Frontal cortex (tissue), 4 donors: ENCODE measurements around the gene GJC1. TPM values are rescaled to one million over a fixed set of nuclear protein-coding genes. Genes with fewer than 3 reads are reported as not detected.

ENCODE experiments used
- DNase-seq, 2 donors: peaks; one replicate each; pipeline ENCODE4 v3.0.0; 2012; ENCODE audit warnings: low spot score in 2 of 2
- FAIRE-seq: peaks from 2 replicates; lab custom pipeline; 2012; peaks lifted over from hg19 to GRCh38; lab: Jason Lieb, UNC
- total RNA-seq: library from RNA; depleted of rRNA; stranded (reverse); fragments of >200 nt; gene quantifications from one replicate; pipeline ENCODE4 v1.2.3, GENCODE V29; 2014
- donor health status: control.
- donor health status: control.
- donor health status: control.

GJC1 gene
- total RNA-seq, result 76.2 TPM

DNA sequence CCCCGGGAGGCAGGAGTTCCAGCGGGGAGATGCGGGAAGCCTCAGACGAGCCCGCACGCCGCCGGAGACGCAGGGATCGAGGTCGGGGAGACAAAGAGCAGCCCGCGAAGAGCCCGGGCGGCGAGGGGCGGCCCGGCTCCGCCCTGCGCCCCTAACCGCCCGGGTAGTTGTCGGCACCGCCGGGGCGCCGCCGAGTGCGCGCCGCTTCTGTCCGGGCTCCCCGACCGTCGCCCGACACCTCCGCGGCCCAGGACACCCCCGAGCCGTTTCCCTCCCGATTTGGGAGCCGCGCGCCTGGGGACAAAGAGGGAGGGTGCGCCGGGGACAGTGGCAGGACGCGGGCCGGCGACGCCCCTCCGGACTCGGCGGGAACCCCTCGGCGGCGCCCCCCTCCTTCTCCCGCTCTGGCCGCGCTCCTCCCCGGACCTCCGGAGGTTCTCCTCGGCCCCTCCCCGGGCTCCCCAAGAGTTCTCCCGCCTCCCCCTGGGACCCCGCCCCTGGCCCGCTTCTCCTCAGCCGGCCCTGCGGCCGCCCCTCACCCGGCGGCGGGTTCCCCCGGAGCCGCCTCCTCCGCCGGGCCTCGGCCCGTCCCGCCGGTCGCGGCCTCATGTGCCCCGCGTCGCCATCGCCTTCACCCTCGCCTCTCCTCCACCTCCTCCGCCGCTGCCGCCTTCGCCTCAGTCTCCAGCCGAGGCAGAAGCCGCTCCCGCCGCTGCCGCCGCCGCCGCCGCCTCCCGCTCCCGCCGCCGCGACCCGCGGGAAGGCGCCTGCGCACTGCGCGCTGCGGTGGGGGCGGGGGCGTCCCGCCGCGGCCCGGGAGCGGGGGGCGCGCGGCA lies at the start of gene GJC1:
TSS of gene GJC1 (minus strand) at position 765 of the 836 bp plus-strand sequence. CDS start 24,470 bp downstream, outside the sequence.
- FAIRE-seq (no peak), DNase-seq (peak; percentile 44)

DNA sequence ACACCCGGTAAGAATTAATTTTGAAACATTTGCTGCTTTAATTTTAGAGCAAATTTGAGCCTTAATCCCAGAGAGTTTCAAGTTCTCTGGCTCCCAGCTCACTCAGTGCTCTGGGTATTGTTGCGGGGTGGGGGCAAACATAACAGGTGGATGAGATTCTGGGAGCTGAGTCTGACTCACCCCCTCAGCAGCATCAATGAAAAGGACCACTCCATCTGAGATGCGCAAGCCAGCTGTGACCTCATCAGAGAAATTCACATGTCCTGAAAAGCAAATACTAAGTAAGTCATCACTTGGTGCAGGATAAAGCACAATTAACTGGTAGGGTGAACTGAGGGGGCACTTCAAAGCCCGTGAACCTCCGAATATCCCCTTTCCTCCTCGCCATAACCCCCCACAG lies 49.3 kb upstream of the GJC1 start:
- DNase-seq (no peak), FAIRE-seq (no peak)

DNA sequence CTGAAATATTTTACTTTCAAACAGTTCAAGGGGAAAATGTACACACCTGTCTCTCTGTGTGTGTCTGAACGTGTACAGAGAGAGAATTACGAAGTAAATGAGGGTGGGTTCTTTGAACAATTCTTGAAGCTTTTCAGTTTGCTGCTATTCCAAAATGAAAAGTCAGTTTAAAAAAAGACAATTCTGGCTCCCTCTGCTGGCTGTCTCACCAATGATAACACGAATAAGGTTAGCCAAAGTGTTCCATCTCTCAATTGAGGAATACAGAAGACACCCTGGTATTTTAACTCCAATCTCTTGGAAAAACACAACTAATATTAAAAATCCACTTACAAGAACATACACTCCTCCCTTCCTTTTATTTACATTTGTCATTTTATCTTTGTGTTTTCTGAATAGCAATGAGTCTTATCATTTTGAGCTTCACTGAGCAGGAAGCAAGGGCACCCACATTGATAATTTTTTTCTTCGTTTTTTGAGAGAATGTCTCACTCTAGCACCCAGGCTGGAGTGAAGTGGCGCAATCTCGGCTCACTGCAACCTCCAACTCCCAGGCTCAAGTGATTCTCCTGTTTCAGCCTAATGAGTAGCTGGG lies 48.6 kb upstream of the GJC1 start:
- FAIRE-seq, result no peak
- peak in 1 of 2 donors; percentile 47 for DNase-seq

DNA sequence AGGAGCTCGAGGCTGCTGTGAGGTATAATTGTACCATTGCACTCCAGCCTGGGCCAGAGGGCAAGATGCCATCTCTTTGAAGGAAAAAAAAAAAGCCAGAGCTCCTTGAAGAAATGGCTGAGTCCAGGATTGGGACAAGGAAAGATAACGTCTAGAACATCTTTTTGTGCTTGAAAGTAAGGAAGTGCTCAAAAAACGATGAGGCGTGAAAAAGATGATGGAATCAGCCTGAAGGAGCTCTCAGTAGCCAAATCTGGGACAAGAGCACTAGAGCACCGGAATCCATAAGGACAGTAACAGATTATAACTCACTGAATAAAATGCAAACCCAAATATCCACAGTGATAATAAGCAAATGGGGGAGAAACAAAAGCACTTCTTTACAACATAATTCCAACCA lies 47.0 kb upstream of the GJC1 start:
- DNase-seq (no peak), FAIRE-seq (no peak)

DNA sequence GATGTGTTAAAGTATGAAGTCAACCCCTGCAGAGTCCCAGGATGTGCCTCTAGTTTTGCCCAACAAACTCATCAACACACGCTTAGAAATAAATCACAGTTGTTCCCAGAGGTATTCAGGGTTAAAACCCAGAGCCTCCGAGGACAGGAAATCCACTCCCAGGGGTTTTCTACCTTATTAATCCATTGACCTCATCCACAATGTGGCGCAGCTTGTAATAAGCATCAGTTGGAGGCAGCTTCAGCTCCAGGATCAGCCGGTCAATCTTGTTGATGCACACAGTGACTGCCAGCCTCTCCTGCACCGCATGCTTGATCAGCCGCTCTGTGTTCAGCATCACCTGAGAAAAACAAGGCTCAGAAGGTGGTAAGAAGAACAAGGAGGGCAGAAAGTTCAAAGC lies 45.7 kb upstream of the GJC1 start:
- FAIRE-seq (no peak), DNase-seq (no peak)

DNA sequence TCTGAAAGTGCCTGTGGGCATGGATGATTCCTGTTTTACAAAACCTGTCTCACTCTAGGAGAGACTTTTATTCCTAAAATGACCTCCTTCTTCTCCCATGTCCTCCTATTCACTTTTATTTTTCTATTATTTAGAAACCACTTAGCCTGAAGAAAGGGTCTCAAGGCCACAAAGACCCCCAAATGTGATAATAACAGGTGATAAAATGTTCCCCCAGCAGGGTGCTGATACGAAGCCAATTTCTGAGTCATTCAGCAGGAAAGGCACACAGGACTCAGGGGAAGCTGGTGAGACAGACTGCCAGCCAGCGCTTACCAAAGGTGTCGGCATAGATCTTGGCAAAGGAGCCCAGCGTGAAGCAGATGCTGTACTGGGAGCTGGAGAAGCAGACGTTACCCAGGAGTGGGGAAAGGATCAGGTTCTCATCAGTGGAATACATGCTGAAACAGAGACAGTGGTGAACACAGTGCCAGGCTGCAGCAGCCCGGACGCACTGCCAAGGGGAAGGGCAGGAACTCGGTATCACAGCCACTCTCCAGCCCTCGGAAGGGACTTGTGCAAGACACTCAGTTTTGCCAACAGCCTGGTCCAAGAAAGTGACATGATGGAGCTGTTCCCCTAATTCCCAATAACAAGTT lies 42.2 kb upstream of the GJC1 start:
- FAIRE-seq, result no peak
- no peak for DNase-seq

DNA sequence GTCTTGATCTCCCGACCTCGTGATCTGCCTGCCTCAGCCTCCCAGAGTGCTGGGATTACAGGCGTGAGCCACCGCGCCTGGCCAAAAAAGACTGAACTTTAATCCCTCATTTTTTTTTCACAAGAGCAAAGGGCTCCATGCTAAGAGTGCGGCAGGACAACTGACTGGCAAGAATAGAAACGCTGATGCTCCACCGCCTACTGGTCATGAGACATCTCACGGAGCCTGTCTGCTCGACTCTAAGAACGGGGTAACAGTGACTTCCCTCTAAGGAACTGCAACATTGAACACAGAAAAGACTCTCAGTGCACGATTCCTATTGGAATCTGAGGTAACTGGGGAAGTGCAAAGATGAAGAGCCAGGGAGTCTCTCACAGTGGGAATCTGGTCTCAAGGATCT lies 41.5 kb upstream of the GJC1 start:
- DNase-seq, result no peak
- no peak for FAIRE-seq

DNA sequence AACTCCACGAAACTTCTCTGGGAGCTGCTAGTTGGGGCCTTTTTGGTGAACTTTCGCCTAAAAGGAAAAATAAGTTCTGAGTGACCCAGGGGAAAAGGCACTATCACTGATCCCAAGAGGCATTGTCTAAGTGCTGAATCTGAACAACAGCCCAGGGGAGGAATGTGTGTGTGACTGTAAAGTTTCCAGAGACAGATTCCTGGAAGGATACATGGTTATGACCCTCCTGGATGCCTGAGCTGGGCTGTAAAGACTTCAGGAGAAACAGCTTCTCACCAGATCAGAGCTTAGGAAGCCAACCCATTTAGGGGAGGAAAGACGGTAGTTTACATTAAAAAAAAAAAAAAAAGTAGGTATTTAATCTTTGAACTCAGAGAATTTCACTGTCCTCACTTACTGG lies 37.8 kb upstream of the GJC1 start:
- FAIRE-seq, result no peak
- no peak for DNase-seq

DNA sequence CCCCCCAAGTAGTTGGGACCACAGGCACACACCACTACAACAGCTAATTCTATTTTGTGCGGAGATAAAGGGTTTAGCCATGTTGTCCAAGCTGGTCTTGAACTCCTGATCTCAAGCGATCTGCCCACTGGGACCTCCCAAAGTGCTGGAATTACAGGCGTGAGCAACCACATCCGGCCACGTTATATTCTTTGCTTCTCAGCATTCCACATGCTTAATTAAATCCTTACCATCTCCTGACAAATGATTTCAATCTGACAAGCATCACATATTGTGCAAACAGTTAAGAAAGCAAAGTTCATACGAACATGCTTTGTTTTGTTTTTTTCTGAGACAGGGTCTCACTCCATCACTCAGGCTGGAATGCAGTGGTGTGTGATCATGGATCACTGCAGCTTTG lies 35.8 kb upstream of the GJC1 start:
- FAIRE-seq (no peak), DNase-seq (no peak)

DNA sequence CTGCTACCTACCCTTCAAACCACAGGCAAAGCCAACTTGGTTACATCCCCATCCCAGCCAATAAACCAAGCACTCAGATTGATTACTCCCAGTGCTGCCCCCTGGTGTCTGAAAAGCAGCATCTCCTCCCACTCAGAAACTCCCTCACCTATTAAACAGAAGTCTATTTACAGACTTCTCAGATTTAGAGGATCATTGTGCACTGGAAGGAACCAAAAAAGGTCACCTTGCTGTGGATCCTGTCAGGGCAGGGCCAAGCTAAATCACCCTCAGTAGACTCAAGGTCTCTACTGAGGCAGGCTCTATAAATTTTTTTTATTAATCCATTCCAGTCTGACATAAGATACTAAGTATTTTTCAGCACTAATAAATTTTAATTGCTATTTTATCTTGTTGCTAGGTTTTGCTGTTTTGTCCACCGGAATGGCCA lies 35.2 kb upstream of the GJC1 start:
- peak; percentile 28 to 59 for DNase-seq
- FAIRE-seq, result no peak

DNA sequence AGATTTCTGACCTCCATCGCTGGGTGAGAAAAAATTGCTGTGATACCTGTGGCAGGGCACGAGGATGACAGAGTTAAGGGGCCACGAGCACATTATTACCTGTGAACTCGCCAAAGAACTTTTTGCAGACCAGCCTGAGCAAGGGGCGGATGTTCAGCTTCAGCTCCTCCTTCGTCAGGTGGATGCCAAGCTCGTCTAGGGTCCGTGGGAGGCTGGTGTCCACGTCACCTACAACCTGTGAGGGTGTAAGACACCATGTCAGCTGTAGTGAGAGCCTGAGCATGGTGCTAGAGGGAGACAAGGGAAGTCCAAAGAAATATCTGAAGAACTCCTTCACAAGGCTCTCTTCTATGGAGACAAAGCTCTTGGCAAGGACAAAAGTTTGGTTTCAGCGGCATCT lies 34.7 kb upstream of the GJC1 start:
- FAIRE-seq, result no peak

DNA sequence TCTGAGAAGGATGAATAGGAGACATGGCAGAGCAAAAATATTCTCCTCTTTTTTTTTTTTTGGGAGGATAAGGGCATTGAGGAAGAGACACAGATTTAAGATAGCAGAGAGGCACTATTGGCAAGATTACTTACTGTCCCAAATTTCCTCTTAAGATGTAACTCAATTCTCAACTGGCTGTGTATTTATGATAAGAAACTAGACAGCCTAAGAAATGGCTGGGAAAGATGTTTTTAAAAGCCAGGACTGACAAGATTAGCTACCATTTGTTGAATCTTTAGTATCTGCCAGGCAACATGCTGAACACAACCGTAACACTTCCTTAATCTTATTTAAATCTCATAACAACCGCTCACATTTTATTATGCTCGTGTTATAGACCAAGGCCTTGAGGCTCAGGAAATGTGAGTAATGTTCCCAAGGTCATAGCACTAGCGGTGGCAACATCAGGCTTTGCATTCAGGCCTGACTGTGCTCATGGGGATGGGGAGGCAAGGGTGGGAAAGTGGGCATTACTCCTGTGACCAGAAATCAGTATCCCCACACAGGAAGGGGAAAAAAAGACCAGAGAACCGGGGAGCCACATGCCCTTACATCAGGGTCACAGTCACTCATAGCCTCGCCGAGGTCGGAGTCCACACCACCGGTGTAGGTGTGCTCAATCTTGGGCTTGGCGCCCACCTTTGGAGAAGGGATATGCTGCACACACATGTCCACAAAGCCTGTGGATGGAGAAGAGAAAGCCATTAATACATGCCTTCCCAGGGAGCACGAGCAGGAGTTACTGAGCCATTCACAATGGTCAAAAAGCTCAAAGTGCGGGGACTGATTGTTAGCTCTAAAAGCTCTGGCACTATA lies 33.2 kb upstream of the GJC1 start:
- FAIRE-seq, result no peak

More for the DNA sequence above, 34.7 kb upstream of the GJC1 start:
- no peak for DNase-seq

DNA sequence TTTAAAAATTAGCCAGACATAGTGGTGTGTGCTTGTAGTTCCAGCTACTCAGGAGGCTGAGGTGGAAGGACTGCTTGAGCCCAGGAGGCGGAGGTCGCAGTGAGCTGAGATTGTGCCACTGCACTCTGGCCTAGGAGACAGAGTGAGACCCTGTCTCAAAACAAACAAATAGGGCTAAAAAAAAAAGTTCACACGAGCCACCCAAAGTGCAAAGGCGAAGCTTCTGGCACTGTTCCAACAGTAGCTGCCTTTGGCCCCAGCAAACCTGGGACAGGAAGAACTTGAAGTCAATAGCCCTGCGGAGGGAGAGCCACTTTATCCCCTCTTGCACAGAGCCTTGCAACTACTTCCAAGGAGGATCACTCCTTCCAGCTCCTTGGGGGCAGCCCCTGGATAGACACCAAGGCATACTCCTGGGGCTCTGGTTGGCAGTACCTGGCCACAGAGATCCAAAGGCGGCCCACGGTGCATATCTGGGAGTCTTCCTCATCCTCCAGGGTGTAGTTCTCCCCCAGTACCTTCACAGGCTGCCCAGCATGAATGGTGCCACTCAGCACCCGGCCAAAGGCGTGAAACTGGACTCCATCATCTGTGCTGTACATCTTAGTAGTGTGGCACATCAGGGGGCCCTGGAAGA lies 32.3 kb upstream of the GJC1 start:
- DNase-seq, result no peak
- FAIRE-seq, result no peak

More for the DNA sequence above, 33.2 kb upstream of the GJC1 start:
- no peak for DNase-seq

DNA sequence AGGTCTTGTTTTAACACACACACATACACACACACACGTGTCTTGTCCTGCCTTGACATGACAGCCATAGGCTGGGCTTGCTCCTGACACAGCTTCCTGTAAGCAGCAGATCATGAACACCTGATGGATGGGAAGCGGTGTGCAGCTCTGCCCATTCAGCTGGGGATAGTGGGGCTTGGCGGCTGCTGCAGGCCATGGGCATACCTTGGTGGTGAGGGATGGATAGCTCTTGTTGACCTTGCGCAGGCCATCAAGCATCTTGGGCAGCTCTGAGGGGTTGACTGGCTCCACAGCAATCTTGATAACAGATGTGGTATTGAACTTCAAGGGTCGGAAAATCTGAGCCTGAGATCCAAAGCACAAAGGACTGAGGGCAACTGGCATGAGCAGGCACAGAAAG lies 29.6 kb upstream of the GJC1 start:
- no peak for DNase-seq
- no peak for FAIRE-seq

DNA sequence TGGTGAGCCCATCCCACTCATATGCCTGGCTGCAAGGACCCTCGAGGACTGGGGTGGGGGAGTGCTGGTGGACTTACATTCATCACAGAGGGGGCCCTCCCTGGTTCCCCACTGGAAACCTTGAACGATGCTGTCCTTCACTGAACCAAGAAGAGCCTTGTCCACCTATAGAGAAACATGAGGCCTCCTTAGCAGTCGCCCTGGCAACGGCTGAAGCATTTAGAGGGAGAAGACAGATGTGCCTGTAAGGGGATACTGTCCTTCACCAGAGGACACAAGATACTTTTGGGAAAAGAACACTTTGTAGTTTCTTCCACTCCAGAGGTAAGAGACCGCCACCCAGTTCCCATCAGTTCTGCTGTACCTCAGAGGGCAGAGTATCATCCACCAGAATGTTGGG lies 24.1 kb upstream of the GJC1 start:
- FAIRE-seq, result no peak
- no peak for DNase-seq

DNA sequence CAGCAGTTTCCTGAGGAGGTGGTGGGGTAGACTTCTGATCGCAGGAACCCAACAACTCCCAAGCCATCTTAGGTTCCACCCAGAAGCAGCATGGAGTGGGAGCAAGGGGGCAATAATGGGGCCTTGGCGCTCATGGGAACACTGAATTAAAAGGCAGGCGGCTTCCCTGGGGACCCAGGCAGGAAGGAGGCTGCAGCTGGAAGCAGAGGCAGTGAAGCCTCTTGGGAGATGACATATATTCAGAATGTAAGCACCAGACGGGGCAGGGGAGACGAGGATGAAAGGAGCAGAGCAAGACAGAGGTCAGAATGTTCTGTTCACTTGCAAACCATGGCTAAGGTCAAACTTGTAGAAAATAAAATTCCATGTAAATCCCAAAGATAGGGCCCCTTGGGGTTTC lies 20.5 kb upstream of the GJC1 start:
- DNase-seq (no peak), FAIRE-seq (no peak)

DNA sequence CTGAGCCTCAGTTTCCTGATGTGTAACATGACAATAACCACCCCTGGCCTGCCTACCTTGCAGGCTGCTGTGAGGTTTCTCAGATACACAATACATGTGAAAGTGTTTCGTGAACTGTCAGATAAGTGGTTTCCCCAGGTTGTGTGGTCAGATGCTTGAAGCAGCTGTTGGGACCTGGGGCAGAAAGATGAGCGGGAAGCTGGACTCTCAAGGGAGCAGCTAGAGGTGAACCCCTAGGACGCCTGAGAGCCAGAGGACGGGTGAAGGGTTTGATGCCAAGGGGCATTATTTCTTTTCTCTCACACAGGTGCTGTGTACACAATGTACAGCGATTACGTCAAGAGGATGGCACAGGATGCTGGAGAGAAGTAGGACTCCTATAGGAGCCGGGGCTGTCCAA lies 19.9 kb upstream of the GJC1 start:
- DNase-seq (no peak), FAIRE-seq (no peak)

DNA sequence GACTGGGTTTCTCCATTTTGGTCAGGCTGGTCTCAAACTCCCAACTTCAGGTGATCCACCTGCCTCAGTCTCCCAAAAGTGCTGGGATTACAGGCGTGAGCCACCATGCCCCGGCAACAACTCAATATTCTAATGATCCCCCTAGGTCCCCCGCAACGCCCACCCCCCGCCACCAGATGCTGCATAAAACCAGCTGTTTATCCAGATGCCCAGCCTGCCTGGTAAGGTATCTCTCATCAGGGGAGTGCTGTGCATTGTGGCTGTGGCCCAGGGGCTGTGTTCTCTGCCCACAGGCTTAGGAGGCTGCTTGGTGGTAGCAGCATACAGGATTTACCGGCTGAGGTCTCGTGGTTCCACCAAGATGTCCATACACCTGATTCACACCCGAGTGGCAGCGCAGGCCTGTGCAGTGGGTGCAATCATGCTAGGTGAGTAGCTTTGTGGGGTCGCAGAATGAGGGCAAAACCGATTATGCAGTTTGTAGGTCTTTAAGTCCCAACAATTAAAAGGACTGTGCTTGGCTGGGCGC lies 18.9 kb upstream of the GJC1 start:
- no peak for FAIRE-seq
- DNase-seq, result no peak

DNA sequence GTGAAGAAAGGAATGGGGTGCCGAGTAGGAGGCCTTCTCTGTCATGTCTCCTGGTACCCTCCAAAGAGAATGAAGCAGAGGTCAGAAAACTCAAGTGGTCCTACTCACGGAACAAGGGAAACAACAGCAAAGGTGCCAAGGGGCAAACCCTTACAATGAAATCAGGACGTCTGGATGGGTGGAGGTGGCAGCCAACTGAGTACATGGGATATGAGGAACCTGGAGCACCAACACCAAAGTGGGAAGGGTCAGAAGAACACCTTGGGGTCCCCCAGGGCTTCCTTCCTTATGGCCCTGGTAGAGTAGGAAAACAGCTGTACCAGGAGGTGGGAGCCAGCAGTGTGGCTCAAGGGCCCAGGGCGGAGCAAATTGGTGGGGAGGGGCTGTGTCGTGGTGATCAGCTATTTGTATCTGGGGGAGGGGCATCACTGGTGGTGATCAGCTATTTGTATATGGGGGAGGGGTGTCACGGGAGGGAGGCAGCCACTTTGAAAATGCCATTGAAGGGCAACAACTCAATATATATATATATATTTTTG lies 18.2 kb upstream of the GJC1 start:
- no peak for FAIRE-seq
- DNase-seq, result no peak
